Neural cell (in vitro differentiated cells): Measurements from ENCODE around the gene SWI5. TPM values are rescaled to one million over a fixed set of nuclear protein-coding genes. Genes with fewer than 3 reads are reported as not detected.

Experiments used
- H2AFZ ChIP-seq: fragments of 200-600, 300-800 bp; sonication (generic), shearing (Covaris generic); 2 replicates; pipeline ENCODE4 v1.6.0; 2014; ENCODE audit warnings: low read depth, mild to moderate bottlenecking, antibody characterized with exemption, low read length, moderate library complexity
- H3F3A ChIP-seq: fragments of 200-600 bp; shearing (Covaris generic); 2 replicates; pipeline ENCODE4 v1.6.1; 2016; ENCODE audit warnings: mild to moderate bottlenecking, moderate library complexity, mixed read lengths, antibody characterized with exemption, low read length; ENCODE audit not compliant: insufficient read depth, poor library complexity, severe bottlenecking
- H3K27ac ChIP-seq: fragments of 200-600, 300-800 bp; sonication (generic), shearing (Covaris generic); 2 replicates; pipeline ENCODE4 v1.5.1; 2014; ENCODE audit warnings: mild to moderate bottlenecking, low read length, moderate library complexity
- H3K27me3 ChIP-seq: fragments of 300-800, 200-600 bp; sonication (generic), shearing (Covaris generic); 2 replicates; pipeline ENCODE4 v1.6.0; 2014; ENCODE audit warnings: mild to moderate bottlenecking, low read depth, low read length, moderate library complexity; ENCODE audit not compliant: insufficient read depth
- H3K36me3 ChIP-seq: fragments of 300-800, 200-600 bp; sonication (generic), shearing (Covaris generic); 2 replicates; pipeline ENCODE4 v1.5.1; 2014; ENCODE audit warnings: mild to moderate bottlenecking, antibody characterized with exemption, low read length, moderate library complexity; ENCODE audit not compliant: insufficient read depth
- H3K4me2 ChIP-seq: fragments of 300-800, 200-600 bp; sonication (generic), shearing (Covaris generic); 2 replicates; pipeline ENCODE4 v1.6.0; 2014; ENCODE audit warnings: mild to moderate bottlenecking, low read length
- H3K4me3 ChIP-seq: fragments of 300-800, 200-600 bp; sonication (generic), shearing (Covaris generic); 2 replicates; pipeline ENCODE4 v1.5.1; 2014; ENCODE audit warnings: mild to moderate bottlenecking, low read length, moderate library complexity
- H3K79me2 ChIP-seq: fragments of 200-600 bp; shearing (Covaris generic); replicated peaks from 2 replicates; pipeline ENCODE4 v1.6.0; 2014; ENCODE audit warnings: mild to moderate bottlenecking, low read length, moderate library complexity; ENCODE audit not compliant: insufficient read depth
- H3K9ac ChIP-seq: fragments of 300-800, 200-600 bp; sonication (generic), shearing (Covaris generic); 2 replicates; pipeline ENCODE4 v1.6.1; 2016; ENCODE audit warnings: mild to moderate bottlenecking, low read length, mixed read lengths
- H3K9me2 ChIP-seq: fragments of 200-600 bp; shearing (Covaris generic); 2 replicates; pipeline ENCODE4 v1.6.1; 2016; ENCODE audit warnings: mild to moderate bottlenecking, low read length, mixed read lengths; ENCODE audit not compliant: insufficient read depth
- H3K9me3 ChIP-seq: fragments of 200-600, 300-800 bp; sonication (generic), shearing (Covaris generic); 2 replicates; pipeline ENCODE4 v1.6.1; 2016; ENCODE audit warnings: mild to moderate bottlenecking, mixed run types, low read length, moderate library complexity, mixed read lengths
- H4K20me1 ChIP-seq: fragments of 200-600 bp; shearing (Covaris generic); 2 replicates; pipeline ENCODE4 v1.6.1; 2016; ENCODE audit warnings: mild to moderate bottlenecking, mixed run types; ENCODE audit not compliant: insufficient read depth
- EP300 ChIP-seq: fragments of 450-650 bp; conservative IDR thresholded peaks from 2 replicates; pipeline ENCODE4 v1.6.1; 2014; ENCODE audit warnings: antibody characterized with exemption, mild to moderate bottlenecking, moderate library complexity; ENCODE audit not compliant: poor library complexity, severe bottlenecking
- EZH2 ChIP-seq: fragments of 200-600, 300-800 bp; shearing (Covaris generic), sonication (generic); IDR thresholded peaks from 2 replicates; pipeline ENCODE4 v1.6.1; 2014; ENCODE audit warnings: antibody characterized with exemption, low read length, borderline replicate concordance, mild to moderate bottlenecking; ENCODE audit not compliant: insufficient read depth, poor library complexity, severe bottlenecking
- MXI1 ChIP-seq: fragments of 450-650 bp; conservative IDR thresholded peaks from 2 replicates; pipeline ENCODE4 v1.6.1; 2014; ENCODE audit warnings: antibody characterized with exemption, mild to moderate bottlenecking; ENCODE audit not compliant: poor library complexity, severe bottlenecking
- POLR2AphosphoS5 ChIP-seq: IDR thresholded peaks from 2 replicates; pipeline ENCODE4 v1.6.1; 2012
- RAD21 ChIP-seq: fragments of 450-650 bp; conservative IDR thresholded peaks from 2 replicates; pipeline ENCODE4 v1.6.1; 2014; ENCODE audit warnings: antibody characterized with exemption, mild to moderate bottlenecking, moderate library complexity
- SMC3 ChIP-seq: fragments of 450-650 bp; conservative IDR thresholded peaks from 2 replicates; pipeline ENCODE4 v1.6.1; 2014; ENCODE audit warnings: antibody characterized with exemption, mild to moderate bottlenecking, moderate library complexity; ENCODE audit not compliant: poor library complexity
- TAF1 ChIP-seq: IDR thresholded peaks from 2 replicates; pipeline ENCODE4 v1.6.1; 2012; ENCODE audit warnings: low read depth
- polyA plus RNA-seq: library from polyadenylated mRNA; depleted of rRNA; stranded (reverse); fragments of >200 nt; gene quantifications from 2 replicates; pipeline ENCODE4 v1.2.3, GENCODE V29; 2014
- TF ChIP-seq, protein P1 (sequence below): fragments of 450-650 bp; IDR thresholded peaks from 2 replicates; pipeline ENCODE4 v1.5.1; 2014; ENCODE audit warnings: antibody characterized with exemption, mild to moderate bottlenecking, moderate library complexity; ENCODE audit not compliant: poor library complexity, severe bottlenecking
- TF ChIP-seq, protein P2 (sequence below): IDR thresholded peaks from 2 replicates; pipeline ENCODE4 v1.6.1; 2012; ENCODE audit warnings: borderline replicate concordance

The SWI5 gene
- polyA plus RNA-seq, 1 donor from 2014 or later: 67.1 TPM

DNA sequence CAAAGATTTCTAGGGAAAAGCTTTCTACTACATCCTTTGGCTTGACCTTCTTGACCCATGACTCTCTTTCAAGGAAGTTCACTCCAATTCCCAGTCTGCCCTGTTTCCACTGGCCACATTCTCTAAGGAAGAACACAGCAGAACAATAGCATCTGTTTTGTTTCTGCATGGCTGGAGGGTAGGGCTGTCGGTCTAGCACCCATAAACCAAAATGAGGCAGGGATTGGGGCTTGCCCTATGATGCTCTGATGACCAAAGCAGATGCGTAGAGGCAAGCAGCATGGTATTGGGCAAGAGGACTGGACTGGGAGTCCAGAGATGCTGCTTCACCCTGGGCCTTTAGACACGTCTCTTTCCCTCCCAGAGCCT, 24.4 kb upstream of the SWI5 start:
- Histone ChIP-seq H3K79me2 (no peaks in the 10 kb centered on the region), H3F3A (no peaks in the 10 kb centered on the region), H3K9me3 (no peaks in the 10 kb centered on the region), H3K4me3 (no peak overlapping the region), H3K9ac (no peak overlapping the region), H3K27ac (no peak overlapping the region), H3K36me3 (no peaks in the 10 kb centered on the region), H3K4me2 (no peak overlapping the region), H2AFZ (no peak overlapping the region), H3K9me2 (no peaks in the 10 kb centered on the region), H4K20me1 (no peaks in the 10 kb centered on the region), H3K27me3 (no peaks in the 10 kb centered on the region)
- no peak for TF ChIP-seq RAD21

DNA sequence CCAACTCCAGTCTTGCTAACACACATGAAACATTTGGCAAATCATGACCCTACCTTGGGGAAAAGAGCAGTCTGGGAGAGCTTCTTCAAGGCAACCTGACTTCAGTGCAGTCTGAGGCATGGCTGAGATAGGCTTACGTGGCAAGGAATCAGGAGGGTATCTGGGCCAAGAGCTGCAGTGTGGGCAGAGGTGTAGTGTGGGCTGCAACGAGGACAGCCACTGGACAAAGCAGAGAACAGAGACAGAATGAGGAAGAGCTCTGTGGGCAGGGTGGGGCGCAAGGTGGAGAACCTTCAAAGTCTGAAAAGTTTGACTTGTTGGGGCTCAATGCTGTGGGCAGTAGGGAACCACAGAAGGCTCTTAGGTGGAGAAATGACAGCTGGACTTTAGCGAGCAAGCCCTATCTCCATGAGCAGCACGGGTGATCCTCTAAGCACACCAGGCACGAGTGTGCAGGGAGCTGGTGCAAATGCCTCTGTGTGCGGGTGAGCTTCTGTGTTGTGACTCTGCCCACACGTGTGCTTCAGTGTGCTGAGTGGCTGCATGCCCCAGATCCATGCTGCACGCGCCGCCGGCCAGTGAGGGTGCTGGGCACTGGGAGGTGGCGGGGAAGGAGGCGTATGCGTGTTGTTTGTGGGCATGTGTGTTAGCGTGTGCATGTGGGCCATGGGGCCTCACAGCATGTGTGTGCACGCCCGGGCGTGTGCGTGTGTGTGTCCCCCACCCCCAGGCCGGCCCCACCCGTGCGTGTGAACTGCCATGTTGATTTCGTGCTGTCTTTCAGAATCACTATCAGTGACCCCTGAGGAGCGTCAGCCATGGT, 23.5 kb upstream of the SWI5 start:
- TF ChIP-seq EZH2: no peak
- no peaks in the 10 kb centered on the region for H3K79me2 ChIP-seq
- H3F3A ChIP-seq: no peaks in the 10 kb centered on the region
- H3K9me2 ChIP-seq: no peaks in the 10 kb centered on the region
- no peak overlapping the region for H3K4me2 ChIP-seq
- no peaks in the 10 kb centered on the region for H3K9me3 ChIP-seq
- no peak overlapping the region for H3K9ac ChIP-seq
- no peak overlapping the region for H3K4me3 ChIP-seq
- H4K20me1 ChIP-seq: no peaks in the 10 kb centered on the region
- no peak overlapping the region for H3K27ac ChIP-seq
- H3K36me3 ChIP-seq: no peaks in the 10 kb centered on the region
- no peak overlapping the region for H2AFZ ChIP-seq
- H3K27me3 ChIP-seq: no peaks in the 10 kb centered on the region

DNA sequence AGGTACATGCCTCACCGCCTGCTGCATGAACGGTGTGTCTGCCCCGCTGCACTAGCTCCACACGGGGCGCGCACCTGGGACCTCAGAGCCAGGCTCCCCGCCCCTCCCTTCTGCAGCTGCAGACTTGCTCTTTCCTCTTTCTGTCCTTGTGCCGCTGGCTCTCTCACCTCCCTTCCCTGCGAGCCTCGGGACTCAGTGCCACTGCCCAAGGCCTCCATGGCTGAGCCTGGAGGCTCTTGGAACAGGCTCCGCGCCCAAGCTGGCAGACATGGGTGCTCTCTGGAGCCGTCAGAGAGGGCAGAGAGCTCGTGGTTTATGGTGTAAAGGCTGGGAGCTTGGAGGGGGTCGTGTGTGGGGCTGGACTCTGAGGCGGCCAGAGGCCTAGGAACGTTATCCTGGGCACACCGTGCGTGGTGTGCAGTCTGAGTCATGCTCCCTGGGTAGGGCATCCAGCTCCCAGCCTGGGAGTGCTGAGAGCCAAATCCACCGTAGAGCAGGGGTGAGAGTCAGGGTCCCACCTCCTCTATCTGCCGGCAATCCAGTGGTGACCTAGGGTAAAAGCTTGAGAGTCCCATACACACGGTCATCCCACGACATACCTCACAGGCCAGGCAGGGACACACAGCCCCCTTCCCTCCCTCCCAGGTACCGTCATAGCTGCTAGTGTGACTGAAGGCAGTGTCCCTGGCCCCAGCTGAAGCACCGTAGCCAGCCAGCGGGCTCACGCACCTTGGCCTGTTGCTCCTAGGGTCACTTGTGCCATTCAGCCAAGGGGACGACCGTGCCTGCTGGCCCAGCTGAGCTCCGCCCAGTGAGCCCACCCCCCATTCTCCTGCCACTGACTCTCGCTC, 22.7 kb upstream of the SWI5 start:
- no peak overlapping the region for H3K4me3 ChIP-seq
- H3K27ac ChIP-seq: no peak overlapping the region
- H3K9me3 ChIP-seq: no peaks in the 10 kb centered on the region
- H3K9ac ChIP-seq: no peak overlapping the region
- no peaks in the 10 kb centered on the region for H3K9me2 ChIP-seq
- H3K27me3 ChIP-seq: no peaks in the 10 kb centered on the region
- no peak overlapping the region for H2AFZ ChIP-seq
- no peaks in the 10 kb centered on the region for H3K79me2 ChIP-seq
- no peaks in the 10 kb centered on the region for H3K36me3 ChIP-seq
- no peak overlapping the region for H3K4me2 ChIP-seq
- no peaks in the 10 kb centered on the region for H4K20me1 ChIP-seq
- H3F3A ChIP-seq: no peaks in the 10 kb centered on the region
- no peak for TF ChIP-seq EP300
- TF ChIP-seq EZH2: no peak
- TF ChIP-seq SMC3: no peak
- TF ChIP-seq, protein P1, sequence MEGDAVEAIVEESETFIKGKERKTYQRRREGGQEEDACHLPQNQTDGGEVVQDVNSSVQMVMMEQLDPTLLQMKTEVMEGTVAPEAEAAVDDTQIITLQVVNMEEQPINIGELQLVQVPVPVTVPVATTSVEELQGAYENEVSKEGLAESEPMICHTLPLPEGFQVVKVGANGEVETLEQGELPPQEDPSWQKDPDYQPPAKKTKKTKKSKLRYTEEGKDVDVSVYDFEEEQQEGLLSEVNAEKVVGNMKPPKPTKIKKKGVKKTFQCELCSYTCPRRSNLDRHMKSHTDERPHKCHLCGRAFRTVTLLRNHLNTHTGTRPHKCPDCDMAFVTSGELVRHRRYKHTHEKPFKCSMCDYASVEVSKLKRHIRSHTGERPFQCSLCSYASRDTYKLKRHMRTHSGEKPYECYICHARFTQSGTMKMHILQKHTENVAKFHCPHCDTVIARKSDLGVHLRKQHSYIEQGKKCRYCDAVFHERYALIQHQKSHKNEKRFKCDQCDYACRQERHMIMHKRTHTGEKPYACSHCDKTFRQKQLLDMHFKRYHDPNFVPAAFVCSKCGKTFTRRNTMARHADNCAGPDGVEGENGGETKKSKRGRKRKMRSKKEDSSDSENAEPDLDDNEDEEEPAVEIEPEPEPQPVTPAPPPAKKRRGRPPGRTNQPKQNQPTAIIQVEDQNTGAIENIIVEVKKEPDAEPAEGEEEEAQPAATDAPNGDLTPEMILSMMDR: no peak
- no peak for TF ChIP-seq POLR2AphosphoS5
- TF ChIP-seq RAD21: no peak
- TF ChIP-seq MXI1: no peak
- TF ChIP-seq TAF1: no peak
- TF ChIP-seq, protein P2, sequence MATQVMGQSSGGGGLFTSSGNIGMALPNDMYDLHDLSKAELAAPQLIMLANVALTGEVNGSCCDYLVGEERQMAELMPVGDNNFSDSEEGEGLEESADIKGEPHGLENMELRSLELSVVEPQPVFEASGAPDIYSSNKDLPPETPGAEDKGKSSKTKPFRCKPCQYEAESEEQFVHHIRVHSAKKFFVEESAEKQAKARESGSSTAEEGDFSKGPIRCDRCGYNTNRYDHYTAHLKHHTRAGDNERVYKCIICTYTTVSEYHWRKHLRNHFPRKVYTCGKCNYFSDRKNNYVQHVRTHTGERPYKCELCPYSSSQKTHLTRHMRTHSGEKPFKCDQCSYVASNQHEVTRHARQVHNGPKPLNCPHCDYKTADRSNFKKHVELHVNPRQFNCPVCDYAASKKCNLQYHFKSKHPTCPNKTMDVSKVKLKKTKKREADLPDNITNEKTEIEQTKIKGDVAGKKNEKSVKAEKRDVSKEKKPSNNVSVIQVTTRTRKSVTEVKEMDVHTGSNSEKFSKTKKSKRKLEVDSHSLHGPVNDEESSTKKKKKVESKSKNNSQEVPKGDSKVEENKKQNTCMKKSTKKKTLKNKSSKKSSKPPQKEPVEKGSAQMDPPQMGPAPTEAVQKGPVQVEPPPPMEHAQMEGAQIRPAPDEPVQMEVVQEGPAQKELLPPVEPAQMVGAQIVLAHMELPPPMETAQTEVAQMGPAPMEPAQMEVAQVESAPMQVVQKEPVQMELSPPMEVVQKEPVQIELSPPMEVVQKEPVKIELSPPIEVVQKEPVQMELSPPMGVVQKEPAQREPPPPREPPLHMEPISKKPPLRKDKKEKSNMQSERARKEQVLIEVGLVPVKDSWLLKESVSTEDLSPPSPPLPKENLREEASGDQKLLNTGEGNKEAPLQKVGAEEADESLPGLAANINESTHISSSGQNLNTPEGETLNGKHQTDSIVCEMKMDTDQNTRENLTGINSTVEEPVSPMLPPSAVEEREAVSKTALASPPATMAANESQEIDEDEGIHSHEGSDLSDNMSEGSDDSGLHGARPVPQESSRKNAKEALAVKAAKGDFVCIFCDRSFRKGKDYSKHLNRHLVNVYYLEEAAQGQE: no peak
